Measurements from ENCODE around the gene EP400.

Gene EP400

DNA sequence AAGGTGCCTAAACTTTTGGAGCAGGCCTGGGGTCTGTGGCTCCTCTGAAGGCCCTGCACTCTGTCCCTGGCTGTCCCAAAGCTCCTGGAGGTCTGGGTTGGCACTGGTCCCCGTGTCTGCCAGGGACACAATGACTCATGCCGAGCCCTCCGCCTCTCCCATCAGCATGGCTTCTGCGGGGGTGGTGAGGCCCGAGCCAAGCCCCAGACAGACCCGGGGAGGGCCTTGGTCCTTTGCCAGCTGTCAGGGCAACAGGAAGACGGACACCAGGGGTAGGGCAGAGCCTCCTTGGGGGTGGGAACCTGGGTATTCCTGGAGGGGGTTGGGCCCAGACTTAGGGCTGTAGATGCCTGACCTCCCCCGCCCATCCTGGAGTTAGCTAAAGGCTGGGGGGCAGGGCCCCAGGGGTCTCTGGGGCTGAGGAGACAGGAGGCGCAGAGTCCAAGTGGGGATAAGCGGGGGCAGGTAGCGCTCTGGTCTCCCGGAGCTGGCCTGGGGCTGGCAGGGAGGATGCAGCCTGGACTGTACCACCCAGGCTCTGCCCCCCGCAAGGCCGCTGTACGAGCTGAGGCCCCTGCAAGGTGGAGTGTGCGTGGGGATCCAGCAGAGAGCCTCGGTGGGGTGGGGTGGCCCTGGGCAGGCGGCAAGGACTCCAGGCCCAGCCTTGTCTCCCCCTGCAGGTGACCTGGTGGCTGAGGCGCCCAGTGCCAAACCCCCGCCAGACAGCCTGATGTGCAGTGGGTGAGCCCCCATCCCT lies 37.0 kb upstream of the EP400 start:
- no peak for DNase-seq (ENCODE audit: low spot score)

DNA sequence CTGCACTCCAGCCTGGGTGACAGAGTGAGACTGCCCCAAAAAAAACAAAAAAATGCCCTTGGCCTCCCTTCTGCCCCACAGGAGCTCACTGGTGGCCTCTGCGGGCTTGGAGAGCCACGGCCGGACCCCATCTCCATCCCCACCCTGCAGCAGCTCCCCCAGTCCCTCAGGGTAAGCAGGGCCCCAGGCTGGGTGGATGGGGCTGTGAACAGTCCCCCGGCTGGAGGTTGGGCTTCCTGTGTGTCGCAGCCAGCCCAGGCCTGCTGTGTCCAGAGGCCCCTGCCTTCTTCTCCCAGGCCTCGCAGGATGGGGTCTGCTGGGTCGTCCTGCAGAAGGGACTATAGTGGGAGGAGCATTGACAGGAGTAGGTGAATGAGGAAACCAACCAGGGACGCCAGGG lies 36.1 kb upstream of the EP400 start:
- DNase-seq (ENCODE audit: low spot score), result no peak

GRCh38 chr12:131914179-131914702 lies 35.5 kb upstream of the EP400 start:
- DNase-seq (ENCODE audit: low spot score), result no peak

GRCh38 chr12:131915000-131915689 lies 34.6 kb upstream of the EP400 start:
- no peak for DNase-seq (ENCODE audit: low spot score)

DNA sequence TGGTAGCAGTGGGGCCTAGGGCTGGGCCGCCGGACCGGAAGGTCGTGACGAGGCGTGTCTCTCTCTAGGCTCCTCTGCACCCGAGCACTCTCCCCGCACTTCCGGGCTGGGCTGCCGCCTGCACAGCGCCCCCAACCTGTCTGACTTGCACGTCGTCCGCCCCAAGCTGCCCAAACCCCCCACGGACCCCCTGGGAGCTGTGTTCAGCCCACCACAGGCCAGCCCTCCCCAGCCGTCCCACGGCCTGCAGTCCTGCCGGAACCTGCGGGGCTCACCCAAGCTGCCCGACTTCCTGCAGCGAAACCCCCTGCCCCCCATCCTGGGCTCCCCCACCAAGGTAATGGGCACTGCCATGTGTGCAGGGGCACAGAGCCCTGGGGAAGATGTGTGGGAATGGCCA lies 33.9 kb upstream of the EP400 start:
- DNase-seq (ENCODE audit: low spot score), result no peak

DNA sequence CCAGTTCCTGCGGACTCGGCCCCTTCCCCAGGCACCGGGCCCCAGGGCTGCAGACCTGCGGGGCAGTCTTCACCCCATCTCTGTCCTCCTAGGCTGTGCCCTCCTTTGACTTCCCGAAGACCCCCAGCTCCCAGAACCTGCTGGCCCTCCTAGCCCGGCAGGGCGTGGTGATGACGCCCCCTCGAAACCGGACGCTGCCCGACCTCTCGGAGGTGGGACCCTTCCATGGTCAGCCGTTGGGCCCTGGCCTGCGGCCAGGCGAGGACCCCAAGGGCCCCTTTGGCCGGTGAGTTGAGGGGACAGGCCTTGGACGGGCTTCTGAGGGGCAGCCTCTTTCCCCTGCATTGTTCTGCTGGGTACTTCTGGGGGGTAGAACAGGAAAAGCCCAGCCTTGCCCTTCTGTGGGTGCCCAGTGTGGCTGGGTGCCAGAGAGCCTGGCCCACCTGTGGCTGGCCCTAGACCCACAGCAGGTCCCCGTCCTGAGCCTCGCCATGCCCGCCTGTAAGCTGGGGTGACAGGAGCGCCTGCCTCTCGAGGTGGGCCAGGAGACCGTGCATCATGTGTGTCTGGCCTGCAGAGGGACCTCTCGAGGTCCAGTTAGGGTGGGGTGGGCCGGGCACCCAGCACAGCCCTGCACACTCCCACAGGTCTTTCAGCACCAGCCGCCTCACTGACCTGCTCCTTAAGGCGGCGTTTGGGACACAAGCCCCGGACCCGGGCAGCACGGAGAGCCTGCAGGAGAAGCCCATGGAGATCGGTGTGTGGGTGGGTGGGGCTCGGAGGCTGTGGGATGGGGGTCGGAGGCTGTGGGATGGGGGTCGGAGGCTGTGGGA lies 33.2 kb upstream of the EP400 start:
- DNase-seq (ENCODE audit: low spot score), result no peak

DNA sequence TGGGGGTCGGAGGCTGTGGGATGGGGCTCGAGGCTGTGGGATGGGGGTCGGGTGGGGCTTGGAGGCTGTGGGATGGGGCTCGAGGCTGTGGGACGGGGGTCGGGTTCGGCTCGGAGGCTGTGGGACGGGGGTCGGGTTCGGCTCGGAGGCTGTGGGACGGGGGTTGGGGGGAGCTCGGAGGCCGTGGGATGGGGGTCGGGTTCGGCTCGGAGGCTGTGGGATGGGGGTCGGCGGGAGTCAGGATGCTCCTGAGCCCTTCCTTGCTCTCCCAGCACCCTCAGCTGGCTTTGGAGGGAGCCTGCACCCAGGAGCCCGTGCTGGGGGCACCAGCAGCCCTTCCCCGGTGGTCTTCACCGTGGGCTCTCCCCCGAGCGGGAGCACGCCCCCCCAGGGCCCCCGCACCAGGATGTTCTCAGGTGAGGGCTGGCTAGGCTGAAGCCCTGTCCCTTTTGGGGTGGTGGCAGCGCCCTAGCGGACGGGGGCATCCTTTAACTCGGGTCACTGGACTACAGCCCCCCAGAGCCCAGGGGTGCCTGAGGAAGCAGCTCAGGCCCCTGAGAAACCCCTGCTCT lies 32.5 kb upstream of the EP400 start:
- no peak for DNase-seq (ENCODE audit: low spot score)

GRCh38 chr12:131917711-131918306 lies 31.9 kb upstream of the EP400 start:
- DNase-seq (ENCODE audit: low spot score), result no peak

- no peak for DNase-seq (ENCODE audit: low spot score)
Observed at GRCh38 chr12:131918311-131919050, 31.3 kb upstream of the EP400 start.

- DNase-seq (ENCODE audit: low spot score), result no peak
Observed at GRCh38 chr12:131919051-131919347, 30.7 kb upstream of the EP400 start.

DNA sequence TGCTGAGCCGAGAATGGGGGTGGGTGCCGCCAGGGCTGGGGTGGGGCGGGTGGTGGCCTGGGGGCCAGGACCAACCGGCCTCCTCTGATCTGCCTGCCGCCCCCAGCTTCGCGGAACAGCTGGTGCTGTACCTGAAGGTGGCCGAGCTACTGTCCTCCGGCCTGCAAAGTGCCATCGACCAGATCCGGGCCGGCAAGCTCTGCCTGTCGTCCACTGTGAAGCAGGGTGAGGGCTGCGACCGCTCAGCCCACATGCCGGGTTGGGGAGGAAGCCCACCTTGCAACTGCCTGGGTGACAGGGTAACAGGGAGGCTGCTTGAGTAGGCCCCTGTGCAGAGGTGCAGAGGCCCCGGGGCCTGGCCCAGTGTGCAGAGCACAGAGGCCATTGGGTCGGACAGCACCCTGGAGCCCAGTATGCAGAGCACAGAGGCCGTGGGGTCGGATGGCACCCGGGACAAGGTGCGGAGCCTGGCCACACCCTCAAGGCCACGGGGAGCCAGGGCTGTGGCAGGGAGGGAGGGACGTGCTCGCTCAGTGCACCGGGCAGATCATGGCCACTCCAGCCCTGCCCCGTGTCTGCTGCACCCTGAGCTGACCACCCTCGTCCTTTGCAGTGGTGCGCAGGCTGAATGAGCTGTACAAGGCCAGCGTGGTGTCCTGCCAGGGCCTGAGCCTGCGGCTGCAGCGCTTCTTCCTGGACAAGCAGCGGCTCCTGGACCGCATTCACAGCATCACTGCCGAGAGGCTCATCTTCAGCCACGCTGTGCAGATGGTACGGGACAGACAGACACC lies 30.2 kb upstream of the EP400 start:
- no peak for DNase-seq (ENCODE audit: low spot score)

DNA sequence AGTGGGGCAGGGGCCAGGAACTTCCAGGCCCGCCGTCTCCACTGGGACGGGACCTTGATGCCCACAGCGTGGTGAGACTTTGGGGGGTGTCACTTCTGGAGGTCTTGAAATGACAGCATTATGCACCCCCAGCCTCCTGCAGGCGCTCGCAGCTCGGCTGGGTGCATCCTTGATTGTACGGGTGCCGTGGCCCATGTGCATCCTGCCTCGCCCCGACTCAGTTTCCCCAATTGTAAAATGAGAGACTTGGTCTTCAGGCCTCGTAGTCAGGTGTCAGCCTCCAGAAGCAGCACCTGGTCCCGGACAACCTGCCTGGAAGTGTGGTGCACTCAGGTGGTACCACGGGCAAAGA lies 29.6 kb upstream of the EP400 start:
- DNase-seq (ENCODE audit: low spot score), result no peak

DNA sequence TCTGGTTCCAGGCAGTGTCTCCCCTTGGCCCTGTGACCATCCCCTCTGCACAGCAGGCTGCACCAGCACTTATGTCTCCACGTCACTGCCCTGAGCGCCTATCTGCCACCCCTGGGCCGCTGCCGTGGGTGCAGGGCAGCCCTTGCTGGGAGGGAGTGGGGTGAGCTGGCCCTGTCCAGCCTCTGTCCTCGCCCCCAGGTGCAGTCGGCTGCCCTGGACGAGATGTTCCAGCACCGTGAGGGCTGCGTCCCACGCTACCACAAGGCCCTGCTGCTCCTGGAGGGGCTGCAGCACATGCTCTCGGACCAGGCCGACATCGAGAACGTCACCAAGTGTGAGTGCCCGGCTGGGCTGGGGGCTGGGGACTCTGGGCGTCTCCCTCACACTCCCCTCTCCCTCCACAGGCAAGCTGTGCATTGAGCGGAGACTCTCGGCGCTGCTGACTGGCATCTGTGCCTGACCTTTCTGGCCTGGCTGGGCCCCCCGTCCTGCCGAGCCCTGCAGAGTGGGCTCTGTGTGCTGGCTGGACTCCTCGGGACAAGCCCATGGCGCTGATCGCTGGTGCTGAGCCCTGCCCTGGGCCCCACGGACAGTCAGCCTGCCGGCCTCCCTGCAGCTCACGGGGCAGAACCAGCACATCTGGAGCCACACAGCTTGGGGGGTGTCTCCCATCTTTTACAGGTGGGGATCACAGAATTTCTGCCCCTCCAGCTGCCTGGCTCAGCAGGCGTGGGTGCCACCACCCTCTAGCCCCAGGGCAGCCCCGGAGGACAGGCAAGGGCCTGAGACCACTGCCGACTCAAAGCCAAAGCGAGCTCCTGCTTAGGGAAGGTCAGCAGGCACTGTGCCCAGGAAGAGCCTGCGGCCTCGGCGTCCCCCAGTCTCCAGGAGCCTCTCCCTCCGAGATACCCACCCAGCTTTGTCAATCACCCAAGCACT lies 28.6 kb upstream of the EP400 start:
- no peak for DNase-seq (ENCODE audit: low spot score)

DNA sequence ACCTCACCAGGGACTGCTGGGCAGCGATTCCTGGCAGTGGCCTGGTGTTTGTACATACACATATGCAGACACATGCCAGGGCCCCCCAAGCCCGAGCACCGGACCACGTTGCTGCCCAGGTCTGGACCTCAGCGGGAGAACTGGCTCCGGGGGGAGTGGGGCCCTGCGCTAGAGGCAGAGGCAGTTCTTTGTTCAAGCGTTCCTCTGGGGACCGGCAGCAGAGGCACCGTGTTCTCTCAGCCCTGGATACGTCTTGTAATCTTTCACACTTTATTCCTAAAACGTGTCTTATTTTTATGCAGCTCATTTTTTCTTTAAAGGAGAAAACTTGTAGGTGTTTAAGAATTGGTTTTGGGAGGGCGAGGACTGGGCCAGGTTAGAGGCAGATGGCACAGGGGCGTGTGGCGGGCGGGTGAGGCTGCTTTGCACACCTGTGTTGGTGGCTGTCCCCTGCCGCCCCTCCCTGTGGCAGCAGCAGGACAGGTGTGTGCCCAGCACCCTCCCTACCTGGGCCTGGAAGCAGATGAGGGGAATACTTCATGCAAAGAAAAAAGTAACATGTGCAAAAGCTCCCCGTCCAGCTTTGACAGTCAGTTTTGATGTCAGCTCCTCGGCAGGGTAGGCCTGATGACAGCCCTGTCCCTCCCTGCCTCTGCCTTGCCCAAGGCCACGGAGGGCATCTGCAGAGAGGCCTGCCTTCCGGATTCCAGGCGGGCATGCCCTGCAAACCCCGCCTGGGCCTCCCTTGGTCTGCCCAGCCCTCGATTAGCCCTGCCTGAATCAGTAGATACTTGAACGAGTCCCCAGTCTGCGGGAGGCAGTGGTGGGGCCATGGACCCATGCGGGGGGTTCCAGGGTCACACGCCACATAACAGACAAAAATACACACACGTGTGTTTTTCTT lies 27.6 kb upstream of the EP400 start:
- no peak for DNase-seq (ENCODE audit: low spot score)

DNA sequence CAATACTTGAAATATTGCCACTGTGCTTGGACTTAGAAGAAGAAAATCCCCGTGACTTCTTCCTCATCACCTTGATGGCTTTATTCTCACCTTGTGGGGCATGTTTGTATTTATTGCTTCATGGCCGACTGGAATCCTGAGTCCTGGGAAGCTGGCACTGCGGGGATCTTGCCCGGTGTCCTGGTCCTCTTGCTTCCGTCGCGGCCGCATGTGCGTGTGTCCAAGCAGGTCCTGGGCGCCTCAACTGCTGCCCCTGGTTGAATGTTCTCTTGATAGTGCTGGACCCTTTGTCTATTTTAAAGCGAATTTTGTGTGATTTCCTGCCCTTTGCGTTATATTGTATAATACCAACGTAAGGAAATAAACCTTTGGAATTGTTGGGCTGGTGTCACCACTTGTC lies 27.0 kb upstream of the EP400 start:
- no peak for DNase-seq (ENCODE audit: low spot score)

DNA sequence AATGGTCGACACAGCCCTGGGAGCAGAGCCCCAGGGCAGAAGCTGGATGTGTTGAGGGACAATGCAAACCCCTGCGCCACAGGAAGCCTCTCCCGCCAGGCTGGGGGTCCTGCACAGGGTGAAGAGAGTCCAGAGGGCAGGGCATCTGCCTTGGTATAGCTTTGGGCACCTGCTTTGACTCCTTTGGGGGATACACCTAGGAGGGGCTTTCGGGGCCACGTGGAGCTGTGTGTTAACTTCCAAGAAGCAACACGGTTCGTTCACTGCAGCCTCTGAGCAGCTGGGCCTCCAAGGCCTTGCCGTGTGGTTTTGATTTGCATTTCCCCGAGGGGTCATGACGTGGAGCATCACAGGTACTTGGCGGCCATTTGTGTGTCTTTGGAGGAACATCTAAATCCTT lies 26.5 kb upstream of the EP400 start:
- no peak for DNase-seq (ENCODE audit: low spot score)

DNA sequence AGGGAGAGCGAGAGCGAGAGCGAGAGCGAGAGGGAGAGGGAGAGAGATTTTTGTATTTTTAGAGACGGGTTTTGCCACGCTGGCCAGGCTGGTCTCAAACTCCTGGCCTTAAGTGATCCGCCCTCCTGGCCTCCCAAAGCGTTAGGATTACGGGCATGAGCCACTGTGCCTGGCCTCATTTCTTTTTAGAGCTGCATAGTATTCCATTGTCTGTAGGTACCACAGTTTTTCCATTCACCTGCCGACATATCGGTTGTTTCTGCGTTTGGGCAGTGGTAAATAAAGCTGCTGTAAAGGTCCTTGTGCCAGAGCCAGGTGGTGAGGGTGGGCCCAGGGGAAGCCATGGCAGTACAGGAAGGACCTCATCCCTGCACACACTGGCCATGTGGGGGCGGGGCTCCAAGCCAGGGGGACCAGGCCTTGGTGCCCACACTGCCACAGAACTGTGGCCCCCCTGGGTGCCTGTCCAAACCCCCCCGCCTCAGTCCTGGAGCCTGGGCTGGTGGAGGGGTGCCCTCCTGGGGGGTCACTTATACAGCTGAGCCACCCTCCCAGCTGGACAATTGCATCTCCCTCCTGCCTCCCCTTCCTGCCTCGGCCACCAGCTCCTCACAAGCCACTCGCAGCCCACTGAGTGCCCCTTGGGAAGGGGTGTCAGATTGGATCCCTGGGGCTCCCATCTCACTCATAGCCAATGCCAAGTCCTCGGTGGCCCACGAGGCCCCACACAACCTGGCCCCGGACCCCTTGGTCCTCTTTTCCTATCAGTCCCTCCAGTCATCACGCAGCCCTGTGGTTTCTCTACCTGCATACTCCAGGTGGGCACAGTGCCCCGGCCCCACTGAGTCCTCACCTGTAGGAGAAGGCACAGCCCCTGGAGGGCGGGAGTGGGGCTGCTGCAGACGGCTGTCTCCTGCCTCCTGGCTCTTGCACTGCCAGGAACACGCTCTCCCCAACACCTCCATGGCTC lies 22.3 kb upstream of the EP400 start:
- DNase-seq (ENCODE audit: low spot score), result no peak
